D721Med (cell line): Measurements from ENCODE around the gene PWWP2B.

Experiments used
- DNase-seq: peaks from one replicate; pipeline ENCODE4 v3.0.0; 2011; ENCODE audit warnings: low spot score; ENCODE audit not compliant: insufficient read length
- FAIRE-seq: peaks from 2 replicates; lab custom pipeline; 2011; peaks lifted over from hg19 to GRCh38; lab: Jason Lieb, UNC
- CTCF ChIP-seq: IDR thresholded peaks from 2 replicates; pipeline ENCODE4 v1.5.1; 2012; ENCODE audit warnings: mild to moderate bottlenecking, control low read depth; ENCODE audit not compliant: insufficient read depth; ENCODE audit errors: missing control alignments

Gene PWWP2B

GRCh38 chr10:132418527-132419416 lies 21.8 kb downstream of the PWWP2B start:
- TF ChIP-seq CTCF = no peak
- FAIRE-seq = no peak
- DNase-seq = no peak

- TF ChIP-seq CTCF = no peak
- DNase-seq = no peak
- FAIRE-seq = no peak
Measured at GRCh38 chr10:132419538-132420468, 22.8 kb downstream of the PWWP2B start.

- no peak for DNase-seq
- FAIRE-seq = no peak
Measured at GRCh38 chr10:132420469-132420980, 23.5 kb downstream of the PWWP2B start.

GRCh38 chr10:132420981-132421846 lies 24.2 kb downstream of the PWWP2B start:
- no peak for TF ChIP-seq CTCF
- DNase-seq (no peak), FAIRE-seq (no peak)

More at GRCh38 chr10:132420469-132420980, 23.5 kb downstream of the PWWP2B start:
- no peak for TF ChIP-seq CTCF

- no peak for FAIRE-seq
- no peak for TF ChIP-seq CTCF
- DNase-seq = no peak
Measured at GRCh38 chr10:132421847-132422751, 25.1 kb downstream of the PWWP2B start.
